ENCODE data around the gene SRSF3.
"Not testable (repeated sequence)": the region's sequence is repeated elsewhere in the genome, so short reads cannot be mapped to it uniquely, and the experiment has no call there.

SRSF3 gene

GRCh38 chr6:36651659-36652379, 57.7 kb downstream of the SRSF3 start:
- DNase-seq: no peak

- DNase-seq: not testable (repeated sequence)
These were observed 60.3 kb downstream of the SRSF3 start for GRCh38 chr6:36654469-36654868.

Data from EL (cell line).